Right hindlimb (tissue), 1 donor: ENCODE results near the gene BRINP1.

ENCODE experiments used
- DNase-seq: peaks from one replicate; pipeline ENCODE4 v3.0.0-alpha.2; 2018

The BRINP1 gene

GRCh38 chr9:119368681-119369581 lies at the start of gene BRINP1:
TSS of gene BRINP1 (minus strand) at chr9:119369435. CDS start at chr9:119313355, 56,080 bp downstream.
- DNase-seq = peak; percentile 71

DNA sequence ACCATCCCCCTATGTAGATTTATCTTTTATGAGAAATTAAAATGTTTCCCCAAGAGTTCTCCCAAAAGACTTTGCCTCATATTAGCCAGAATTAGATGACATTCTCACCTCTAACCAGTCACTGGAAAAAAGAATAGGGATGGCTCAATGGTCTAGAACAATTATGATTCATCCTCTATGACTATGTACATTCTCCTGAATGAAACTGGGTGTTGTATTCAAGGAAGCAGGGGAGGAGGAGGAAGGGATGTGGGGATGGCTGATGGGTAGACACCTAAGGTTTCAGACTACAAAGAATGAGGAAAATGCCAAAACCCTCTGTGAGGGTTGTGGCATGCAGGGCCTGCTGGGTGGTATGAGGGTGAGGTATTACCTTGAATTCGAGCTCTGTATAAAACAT lies 49.5 kb upstream of the BRINP1 start:
- no peak for DNase-seq

GRCh38 chr9:119416793-119417192 lies 47.6 kb upstream of the BRINP1 start:
- DNase-seq = no peak

DNA sequence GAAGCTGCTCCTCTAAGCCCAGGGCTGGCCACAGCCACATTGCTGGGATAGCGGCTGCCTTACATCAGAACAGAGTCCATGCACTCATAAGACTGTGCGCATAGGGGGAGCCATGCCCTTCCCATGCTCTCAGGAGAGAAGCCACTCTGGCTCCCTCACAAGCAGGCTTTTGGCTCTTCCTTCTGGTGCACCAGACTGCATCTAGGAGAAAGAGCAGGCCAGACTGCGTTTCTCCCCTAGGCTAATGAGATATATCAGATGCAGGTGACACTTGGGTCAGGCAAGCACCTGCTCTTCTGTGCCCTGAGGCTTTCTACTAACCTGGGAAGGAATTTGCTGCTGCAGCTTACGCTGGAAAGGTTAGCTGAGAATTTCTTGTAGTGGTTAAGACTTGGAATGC lies 43.2 kb upstream of the BRINP1 start:
- DNase-seq = no peak

- DNase-seq = no peak
Observed at GRCh38 chr9:119409552-119409951, 40.3 kb upstream of the BRINP1 start.

- no peak for DNase-seq
Observed at GRCh38 chr9:119400606-119401005, 31.4 kb upstream of the BRINP1 start.

GRCh38 chr9:119398350-119398749 lies 29.1 kb upstream of the BRINP1 start:
- DNase-seq = no peak

- no peak for DNase-seq
Observed at GRCh38 chr9:119391878-119392277, 22.6 kb upstream of the BRINP1 start.

DNA sequence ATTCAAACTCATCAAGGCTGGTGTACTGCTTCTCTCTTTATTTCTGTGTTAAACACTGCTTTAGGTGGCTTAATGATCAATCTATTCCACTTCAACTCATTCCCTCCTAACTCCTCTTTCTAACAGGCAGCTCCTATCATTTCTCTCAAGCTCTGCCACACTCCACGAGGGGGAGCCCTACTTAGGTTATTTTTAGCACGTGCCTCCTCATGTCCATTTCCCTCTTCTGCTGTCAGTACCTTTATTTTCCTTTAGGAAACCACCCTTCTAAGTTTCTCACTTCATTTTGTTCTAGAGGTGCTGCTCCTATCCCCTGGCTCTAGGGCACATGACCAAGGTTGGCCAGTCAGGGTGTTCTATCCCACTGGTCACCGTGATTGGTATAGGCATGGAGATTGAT lies 6.7 kb upstream of the BRINP1 start:
- DNase-seq = no peak

DNA sequence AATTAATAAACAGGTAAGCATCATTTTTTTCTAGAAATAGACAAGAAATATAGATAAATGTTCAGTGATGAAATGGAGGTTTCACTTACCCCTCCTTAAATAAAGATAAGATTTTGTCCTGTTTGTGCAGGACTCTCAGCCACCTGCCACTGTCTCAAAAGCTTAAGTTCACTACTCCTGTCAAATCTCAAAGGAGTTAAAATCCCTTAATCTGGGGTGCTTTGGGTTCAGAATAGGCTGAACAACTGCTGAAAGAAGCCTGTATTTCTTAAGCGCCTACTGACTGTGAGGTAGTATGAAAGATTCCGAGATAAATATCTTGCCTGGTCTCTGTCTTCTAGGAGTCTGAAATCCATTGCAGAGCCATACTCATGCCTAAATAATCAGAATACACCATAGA lies 3.7 kb upstream of the BRINP1 start:
- DNase-seq = no peak

DNA sequence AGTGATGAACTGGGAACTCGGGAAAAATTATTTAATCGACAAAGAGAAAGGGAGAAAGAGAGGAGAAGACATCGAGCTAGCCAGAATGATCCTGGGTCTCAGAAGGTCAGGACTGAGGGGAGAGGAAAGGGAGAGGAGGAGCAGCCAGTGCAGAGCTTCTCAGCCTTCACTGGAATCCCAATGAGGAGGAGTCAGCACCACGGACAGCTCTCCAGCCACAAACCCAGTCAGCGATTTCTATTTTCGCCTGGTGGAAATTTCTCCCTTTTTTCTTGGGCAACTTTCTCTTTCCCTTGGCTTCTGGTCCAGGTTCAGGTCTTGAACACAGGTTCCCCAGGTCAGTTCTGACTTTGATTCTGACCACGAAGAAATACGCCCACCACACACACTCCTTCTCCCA lies 1.6 kb upstream of the BRINP1 start:
- peak; percentile 66 for DNase-seq

- DNase-seq = no peak
Observed at GRCh38 chr9:119369680-119370366, 588 bp upstream of the BRINP1 start.

- no peak for DNase-seq
Observed at GRCh38 chr9:119368179-119368578, 1.1 kb downstream of the BRINP1 start.

GRCh38 chr9:119367683-119368075 lies 1.6 kb downstream of the BRINP1 start:
- no peak for DNase-seq

DNA sequence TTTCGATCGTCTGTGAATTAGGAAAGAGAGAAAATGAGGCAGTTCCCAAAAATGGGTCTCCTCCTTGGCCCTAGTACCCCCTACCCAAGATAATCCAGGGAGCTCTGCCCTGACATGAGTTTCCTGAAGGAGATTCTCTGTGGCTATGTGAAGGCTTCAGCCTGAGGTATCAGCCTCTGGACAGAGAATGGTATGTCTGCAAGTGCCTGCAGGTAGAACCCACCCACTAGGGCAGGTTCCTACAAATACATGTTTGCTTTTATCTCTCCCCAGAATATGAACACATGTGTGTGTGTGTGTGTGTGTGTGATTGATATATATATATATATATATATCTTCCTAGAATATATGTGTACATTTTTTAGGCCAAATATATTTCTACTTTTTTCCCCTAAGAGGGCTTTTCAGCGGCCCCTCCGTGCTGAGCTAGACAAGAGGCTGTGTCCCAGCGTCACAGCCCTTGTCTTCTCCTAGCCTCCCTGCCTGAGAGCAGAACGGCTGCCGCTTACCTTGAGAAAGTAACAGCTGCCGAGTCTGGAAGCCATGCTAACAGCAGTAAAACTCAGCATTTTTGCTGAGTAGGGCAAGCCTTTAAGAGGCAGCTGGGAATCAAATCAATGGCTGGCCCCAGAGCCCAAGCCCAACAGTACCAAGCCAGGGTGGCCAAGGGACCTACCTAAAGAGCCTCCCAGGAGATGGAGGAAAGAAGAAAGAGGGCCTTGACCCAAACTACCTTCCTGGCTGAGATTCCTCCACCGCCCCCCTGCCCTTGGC lies 2.1 kb downstream of the BRINP1 start:
- DNase-seq = no peak

GRCh38 chr9:119365291-119366027 lies 3.8 kb downstream of the BRINP1 start:
- DNase-seq = no peak

DNA sequence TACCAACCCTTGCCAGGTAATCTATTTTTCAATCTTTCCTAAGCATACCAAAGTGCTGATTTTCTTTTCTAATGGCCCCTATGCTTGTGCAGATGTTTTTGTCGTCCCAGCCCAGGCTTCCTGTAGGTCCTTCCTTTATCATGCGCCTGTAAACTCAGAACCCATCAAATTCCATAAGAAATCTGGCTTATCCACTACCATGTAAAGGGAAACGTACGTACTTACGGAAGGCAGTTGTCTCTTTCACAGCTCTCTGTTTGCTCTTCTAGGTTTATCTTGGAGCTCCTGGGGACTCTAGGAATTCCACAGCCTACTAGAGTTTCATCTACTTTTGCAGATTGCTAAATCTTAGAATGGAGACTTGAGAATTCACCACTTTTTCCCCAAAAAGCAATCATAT lies 9.0 kb downstream of the BRINP1 start:
- DNase-seq = no peak

GRCh38 chr9:119357336-119358096 lies 11.7 kb downstream of the BRINP1 start:
- no peak for DNase-seq

DNA sequence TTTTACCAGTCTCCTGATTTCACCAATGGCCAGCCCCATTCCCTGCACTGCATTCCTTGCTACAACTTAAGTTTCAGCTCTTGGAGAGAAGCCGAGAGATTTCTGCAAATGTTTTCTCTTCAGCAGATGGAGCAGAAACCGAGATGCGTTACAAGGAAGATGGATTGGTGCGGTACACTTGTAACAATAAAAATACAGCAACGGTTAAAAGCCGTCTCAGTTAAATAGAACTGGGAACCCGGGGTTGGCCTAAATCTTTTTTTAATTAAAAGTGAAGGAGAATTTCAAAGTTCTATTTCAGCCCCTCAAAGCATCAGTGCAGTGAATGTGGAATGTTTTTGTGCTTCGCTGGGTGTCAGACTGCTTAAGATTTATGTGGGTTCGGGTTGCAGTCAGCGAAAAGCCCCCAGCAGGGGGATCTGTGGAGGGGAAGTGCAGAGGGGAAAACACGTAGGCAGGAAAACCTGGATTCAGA lies 19.8 kb downstream of the BRINP1 start:
- no peak for DNase-seq

DNA sequence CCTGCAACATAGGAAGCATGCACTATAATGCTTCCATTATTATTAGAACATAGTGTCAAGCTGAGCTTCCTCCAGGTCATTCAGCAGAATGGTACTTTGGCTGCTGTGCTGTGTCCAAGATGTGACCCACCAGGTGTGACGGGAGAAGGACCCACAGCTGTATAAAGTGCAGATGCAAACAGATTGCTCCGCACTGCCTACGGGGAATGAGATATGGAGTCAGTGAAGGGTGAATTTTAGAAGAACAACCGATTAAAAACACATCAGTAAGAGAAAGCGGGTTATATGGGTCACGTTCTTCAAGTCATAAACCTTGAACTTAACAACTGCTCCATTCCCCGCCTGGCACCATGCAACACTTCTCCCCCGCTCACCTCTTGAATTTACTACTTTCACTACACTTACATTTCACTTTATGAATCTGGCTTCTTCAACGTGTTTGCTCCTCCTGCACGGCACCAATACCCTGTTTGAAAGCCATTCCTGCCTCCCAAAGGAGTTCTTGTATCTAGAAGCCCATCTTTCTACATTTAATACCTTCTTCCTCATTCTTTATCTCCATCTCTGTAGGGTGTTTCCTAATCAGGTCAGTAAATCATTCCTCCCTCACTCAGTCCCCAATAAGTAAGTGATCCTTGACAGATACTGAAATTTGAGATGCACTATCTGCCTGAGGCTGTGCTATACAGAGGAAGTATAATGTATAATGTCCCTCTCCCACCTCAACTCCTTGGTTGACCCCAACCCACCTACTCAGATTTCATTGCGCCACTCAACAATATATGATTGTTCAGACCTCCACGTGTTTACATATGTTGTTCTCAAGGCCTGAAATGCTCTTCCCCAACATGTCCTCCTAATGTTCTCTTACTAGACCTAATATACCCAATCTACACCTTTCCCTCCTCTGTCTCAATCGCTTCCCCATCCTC lies 25.9 kb downstream of the BRINP1 start:
- no peak for DNase-seq

- DNase-seq = no peak
Observed at GRCh38 chr9:119339056-119339455, 30.2 kb downstream of the BRINP1 start.
